NCI-H2029 treated with DMSO at 0.1 percent for 48 hours (cell line): ENCODE measurements around the gene TMEM14A.

ENCODE experiments used
- DNase-seq: peaks from one replicate; lab custom pipeline; 2025; lab: John Stamatoyannopoulos, UW

The TMEM14A gene

GRCh38 chr6:52736145-52736544, 65.2 kb downstream of the TMEM14A start:
- DNase-seq = no peak
